Keratinocyte (primary cell): ENCODE results near the gene KTN1. TPM values are rescaled to one million over a fixed set of nuclear protein-coding genes. Genes with fewer than 3 reads are reported as not detected.

Experiments used
- DNase-seq: peaks from one replicate; pipeline ENCODE4 v3.0.0-alpha.2; 2011; ENCODE audit warnings: low read depth, missing footprints, low spot score
- FAIRE-seq: peaks from 2 replicates; lab custom pipeline; 2011; peaks lifted over from hg19 to GRCh38; lab: Jason Lieb, UNC
- H2AFZ ChIP-seq: 2 replicates; pipeline ENCODE4 v1.6.0; 2012; ENCODE audit warnings: low read length, control low read depth, inconsistent platforms; ENCODE audit not compliant: control insufficient read depth
- H3K27ac ChIP-seq: 2 replicates; pipeline ENCODE4 v1.5.1; 2011; ENCODE audit warnings: low read length; ENCODE audit not compliant: control insufficient read depth, insufficient read depth
- H3K27me3 ChIP-seq: 3 replicates; pipeline ENCODE4 v1.6.0; 2011; ENCODE audit warnings: low read length; ENCODE audit not compliant: control insufficient read depth, insufficient read depth; ENCODE audit errors: extremely low read depth
- H3K36me3 ChIP-seq, 2 experiments: 2 replicates in 1 of 2; 3 replicates in 1 of 2; pipeline ENCODE4 v1.5.1; 2011; ENCODE audit warnings: low read length in 2 of 2, mild to moderate bottlenecking in 1 of 2; ENCODE audit not compliant: control insufficient read depth in 2 of 2, insufficient read depth in 2 of 2; ENCODE audit errors: extremely low read depth in 1 of 2
- H3K4me1 ChIP-seq: 3 replicates; pipeline ENCODE4 v1.5.1; 2011; ENCODE audit warnings: low read length; ENCODE audit not compliant: control insufficient read depth, insufficient read depth; ENCODE audit errors: extremely low read depth
- H3K4me2 ChIP-seq: 3 replicates; pipeline ENCODE4 v1.6.0; 2011; ENCODE audit warnings: low read depth, low read length; ENCODE audit not compliant: control insufficient read depth, insufficient read depth; ENCODE audit errors: extremely low read depth
- H3K4me3 ChIP-seq, 3 experiments: fragments of 200-600 bp in 1 of 3; sonication (generic) in 1 of 3; 2 replicates in 2 of 3; 3 replicates in 1 of 3; pipeline ENCODE4 v1.5.1; 2011 to 2016; ENCODE audit warnings: low read length in 3 of 3, mild to moderate bottlenecking in 3 of 3, control low read depth in 2 of 3, inconsistent platforms in 1 of 3, low read depth in 1 of 3, mixed read lengths in 1 of 3, mixed run types in 1 of 3, moderate library complexity in 1 of 3; ENCODE audit not compliant: control insufficient read depth in 2 of 3, insufficient read depth in 2 of 3; ENCODE audit errors: extremely low read depth in 1 of 3
- H3K79me2 ChIP-seq: 2 replicates; pipeline ENCODE4 v1.6.0; 2012; ENCODE audit warnings: low read length; ENCODE audit not compliant: control insufficient read depth, insufficient read depth
- H3K9ac ChIP-seq: 3 replicates; pipeline ENCODE4 v1.6.0; 2011; ENCODE audit warnings: low read length; ENCODE audit not compliant: control insufficient read depth, insufficient read depth; ENCODE audit errors: extremely low read depth
- H3K9me1 ChIP-seq: 3 replicates; pipeline ENCODE4 v1.6.0; 2011; ENCODE audit warnings: low read length; ENCODE audit not compliant: control insufficient read depth, insufficient read depth; ENCODE audit errors: extremely low read depth
- H3K9me3 ChIP-seq: 2 replicates; pipeline ENCODE4 v1.5.1; 2012; ENCODE audit warnings: low read depth, low read length; ENCODE audit not compliant: control insufficient read depth
- H4K20me1 ChIP-seq: 3 replicates; pipeline ENCODE4 v1.6.0; 2011; ENCODE audit warnings: low read length; ENCODE audit not compliant: control insufficient read depth, insufficient read depth; ENCODE audit errors: extremely low read depth
- EZH2 ChIP-seq: IDR thresholded peaks from one replicate; pipeline ENCODE4 v1.6.1; 2012; ENCODE audit warnings: inconsistent platforms, mild to moderate bottlenecking, low read length, moderate library complexity
- dilution Hi-C: fragments of 300-500 bp; cut with MboI; formaldehyde crosslinking; loops from one replicate; pipeline ENCODE4 v1.7.0; 2020; ENCODE audit warnings: low sequenced_read_pairs; ENCODE audit not compliant: extremely low pct_ligation_motif_present
- polyA plus RNA-seq, 5 experiments: library from polyadenylated mRNA; depleted of rRNA in 3 of 5; stranded (reverse) in 3 of 5; stranded (forward) in 1 of 5; unstranded in 1 of 5; fragments of >200 nt; gene quantifications; 1 replicate in 1 of 5; 2 replicates in 3 of 5; 3 replicates in 1 of 5; pipeline versions ENCODE4 v1.2.1 to v1.2.3, GENCODE V29; 2011 to 2012; ENCODE audit warnings: missing spikeins in 2 of 5, low read depth in 1 of 5, low replicate concordance in 1 of 5
- TF ChIP-seq, protein P1 (sequence below), 3 experiments: IDR thresholded peaks in 1 of 3; conservative IDR thresholded peaks in 1 of 3; optimal IDR thresholded peaks in 1 of 3; 2 replicates in 2 of 3; 3 replicates in 1 of 3; pipeline versions ENCODE3 to v1.5.1; 2011; ENCODE audit warnings: low read length in 3 of 3, mild to moderate bottlenecking in 3 of 3, moderate library complexity in 2 of 3, control low read depth in 1 of 3, inconsistent platforms in 1 of 3; ENCODE audit not compliant: insufficient read depth in 2 of 3; ENCODE audit errors: extremely low read depth in 1 of 3

Gene KTN1
- polyA plus RNA-seq, 1 donor (not counting 4 experiments of a cell fraction or from before 2014, with no cell fraction given) = 121 TPM

DNA sequence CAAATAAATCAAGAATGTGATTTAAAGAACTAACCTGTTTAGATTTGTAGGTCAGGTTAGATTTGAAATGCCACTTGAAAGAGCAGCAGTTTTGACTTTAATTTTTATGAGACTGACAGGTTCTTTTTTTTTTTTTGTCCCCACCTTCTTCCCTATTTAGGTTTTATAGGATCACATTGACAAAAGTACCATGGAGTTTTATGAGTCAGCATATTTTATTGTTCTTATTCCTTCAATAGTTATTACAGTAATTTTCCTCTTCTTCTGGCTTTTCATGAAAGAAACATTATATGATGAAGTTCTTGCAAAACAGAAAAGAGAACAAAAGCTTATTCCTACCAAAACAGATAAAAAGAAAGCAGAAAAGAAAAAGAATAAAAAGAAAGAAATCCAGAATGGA is 31.9 kb downstream of the KTN1 start:
- DNase-seq = no peak
- Histone ChIP-seq H3K79me2 (peaks cover 68% of the 10 kb centered on the region), H3K36me3 (peaks cover 5 to 6% of the 10 kb centered on the region in 2 experiments), H3K9me3 (no peaks in the 10 kb centered on the region), H3K4me3 (no peak overlapping the region), H3K4me1 (peaks cover 18% of the 10 kb centered on the region), H3K9ac (no peak overlapping the region), H3K9me1 (no peaks in the 10 kb centered on the region), H3K4me2 (no peak overlapping the region), H4K20me1 (peaks cover 6% of the 10 kb centered on the region), H3K27me3 (no peaks in the 10 kb centered on the region), H3K27ac (no peak overlapping the region), H2AFZ (no peak overlapping the region)
- TF ChIP-seq, protein P1, sequence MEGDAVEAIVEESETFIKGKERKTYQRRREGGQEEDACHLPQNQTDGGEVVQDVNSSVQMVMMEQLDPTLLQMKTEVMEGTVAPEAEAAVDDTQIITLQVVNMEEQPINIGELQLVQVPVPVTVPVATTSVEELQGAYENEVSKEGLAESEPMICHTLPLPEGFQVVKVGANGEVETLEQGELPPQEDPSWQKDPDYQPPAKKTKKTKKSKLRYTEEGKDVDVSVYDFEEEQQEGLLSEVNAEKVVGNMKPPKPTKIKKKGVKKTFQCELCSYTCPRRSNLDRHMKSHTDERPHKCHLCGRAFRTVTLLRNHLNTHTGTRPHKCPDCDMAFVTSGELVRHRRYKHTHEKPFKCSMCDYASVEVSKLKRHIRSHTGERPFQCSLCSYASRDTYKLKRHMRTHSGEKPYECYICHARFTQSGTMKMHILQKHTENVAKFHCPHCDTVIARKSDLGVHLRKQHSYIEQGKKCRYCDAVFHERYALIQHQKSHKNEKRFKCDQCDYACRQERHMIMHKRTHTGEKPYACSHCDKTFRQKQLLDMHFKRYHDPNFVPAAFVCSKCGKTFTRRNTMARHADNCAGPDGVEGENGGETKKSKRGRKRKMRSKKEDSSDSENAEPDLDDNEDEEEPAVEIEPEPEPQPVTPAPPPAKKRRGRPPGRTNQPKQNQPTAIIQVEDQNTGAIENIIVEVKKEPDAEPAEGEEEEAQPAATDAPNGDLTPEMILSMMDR (optimal IDR thresholded peaks at IDR 0.05 in 1 of 3, IDR thresholded peaks at IDR 0.05 in 1 of 3, conservative IDR thresholded peaks at IDR 0.05 in 1 of 3; ENCODE audit: extremely low read depth in 1 of 3, insufficient read depth in 2 of 3, low read length in 3 of 3) = no peak
- TF ChIP-seq EZH2 = no peak
- no peak for FAIRE-seq
- dilution Hi-C loops = no loop called here

DNA sequence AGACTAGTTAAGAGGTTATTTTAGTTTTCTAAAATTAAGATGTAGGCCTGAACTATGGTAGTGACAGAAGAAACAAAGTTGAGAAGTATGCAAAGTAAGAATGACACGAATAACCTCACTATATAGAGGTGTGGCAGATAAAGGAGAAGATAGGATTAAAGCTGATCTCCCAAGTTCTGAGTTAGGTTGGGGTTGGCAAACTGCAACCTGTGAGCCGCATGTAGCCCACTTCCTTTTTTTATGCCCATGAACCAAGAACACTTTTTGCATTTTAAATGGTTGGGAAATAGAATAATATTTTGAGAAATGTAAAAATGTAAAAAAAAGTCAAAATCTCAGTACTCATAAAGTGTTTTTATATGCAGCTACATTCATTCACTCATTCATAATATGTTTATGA is 34.3 kb downstream of the KTN1 start:
- dilution Hi-C loops = no loop called here
- no peak for FAIRE-seq
- H3K79me2 ChIP-seq = peaks cover 44% of the 10 kb centered on the region

More for the DNA sequence above, 34.3 kb downstream of the KTN1 start:
- H3K9me1 ChIP-seq = no peaks in the 10 kb centered on the region
- no peak overlapping the region for H3K9ac ChIP-seq
- peaks cover 7 to 12% of the 10 kb centered on the region in 2 experiments for H3K36me3 ChIP-seq
- TF ChIP-seq, protein P1 (optimal IDR thresholded peaks at IDR 0.05 in 1 of 3, IDR thresholded peaks at IDR 0.05 in 1 of 3, conservative IDR thresholded peaks at IDR 0.05 in 1 of 3; ENCODE audit: extremely low read depth in 1 of 3, insufficient read depth in 2 of 3, low read length in 3 of 3) = no peak
- no peak for TF ChIP-seq EZH2
- H3K9me3 ChIP-seq = no peaks in the 10 kb centered on the region
- H4K20me1 ChIP-seq = no peaks in the 10 kb centered on the region
- DNase-seq = no peak
- H3K4me1 ChIP-seq = peaks cover 8% of the 10 kb centered on the region
- H2AFZ ChIP-seq = no peak overlapping the region
- no peak overlapping the region for H3K4me3 ChIP-seq
- H3K27me3 ChIP-seq = no peaks in the 10 kb centered on the region
- H3K27ac ChIP-seq = no peak overlapping the region
- H3K4me2 ChIP-seq = no peak overlapping the region
